ENCODE measurements around the gene BNC2.

The BNC2 gene

GRCh38 chr9:16811987-16812685, 58.3 kb downstream of the BNC2 start:
- no peak for DNase-seq

- DNase-seq = no peak
These were observed 60.4 kb downstream of the BNC2 start for GRCh38 chr9:16809912-16810610.

GRCh38 chr9:16806674-16807073, 63.8 kb downstream of the BNC2 start:
- no peak for DNase-seq

DNA sequence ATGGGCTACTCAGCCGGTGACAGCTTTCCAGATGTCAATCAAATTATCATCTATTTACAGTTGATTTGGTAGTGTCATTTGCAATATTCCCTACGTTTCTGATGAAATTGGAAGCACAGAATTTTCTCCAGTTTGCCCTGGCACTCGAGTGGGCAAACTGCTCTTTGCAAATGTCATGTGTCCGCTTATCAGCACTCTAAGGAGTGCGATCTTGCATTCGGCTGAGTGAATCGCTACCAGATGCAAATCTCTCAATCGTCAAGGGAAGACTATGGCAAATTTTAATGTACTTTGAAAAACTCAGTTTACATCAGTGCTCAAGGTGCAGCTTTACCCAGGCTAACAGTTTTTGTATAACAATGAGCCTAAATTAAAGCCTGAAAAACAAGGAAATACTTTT, 66.8 kb downstream of the BNC2 start:
- no peak for DNase-seq

DNA sequence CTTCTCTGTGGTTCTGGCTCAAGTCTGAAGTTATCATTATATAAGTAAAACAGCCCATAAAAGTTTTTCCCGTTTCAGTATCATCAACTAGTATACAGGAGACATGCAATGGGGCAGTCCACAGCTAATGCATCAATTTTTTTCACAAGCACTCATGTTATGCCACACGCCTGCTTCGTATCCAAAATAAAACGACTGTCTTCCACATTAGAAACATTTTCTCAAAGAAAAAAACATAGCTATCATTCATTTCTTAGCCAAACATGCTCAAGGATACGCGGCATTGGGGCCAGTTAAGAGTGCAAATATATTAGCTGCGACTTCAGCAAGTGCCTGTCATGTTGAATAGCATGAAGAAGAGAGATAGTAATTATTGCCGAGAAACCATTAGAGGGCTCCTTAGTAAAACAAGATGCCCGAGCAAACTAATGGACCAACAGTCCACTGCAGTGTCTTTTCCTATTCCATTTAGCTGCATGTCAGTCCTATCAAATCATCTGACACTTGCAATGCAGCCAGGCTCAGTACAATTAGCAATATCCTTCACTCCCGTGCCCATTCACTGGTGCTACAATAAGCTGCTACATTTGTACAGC, 68.5 kb downstream of the BNC2 start:
- no peak for DNase-seq

DNA sequence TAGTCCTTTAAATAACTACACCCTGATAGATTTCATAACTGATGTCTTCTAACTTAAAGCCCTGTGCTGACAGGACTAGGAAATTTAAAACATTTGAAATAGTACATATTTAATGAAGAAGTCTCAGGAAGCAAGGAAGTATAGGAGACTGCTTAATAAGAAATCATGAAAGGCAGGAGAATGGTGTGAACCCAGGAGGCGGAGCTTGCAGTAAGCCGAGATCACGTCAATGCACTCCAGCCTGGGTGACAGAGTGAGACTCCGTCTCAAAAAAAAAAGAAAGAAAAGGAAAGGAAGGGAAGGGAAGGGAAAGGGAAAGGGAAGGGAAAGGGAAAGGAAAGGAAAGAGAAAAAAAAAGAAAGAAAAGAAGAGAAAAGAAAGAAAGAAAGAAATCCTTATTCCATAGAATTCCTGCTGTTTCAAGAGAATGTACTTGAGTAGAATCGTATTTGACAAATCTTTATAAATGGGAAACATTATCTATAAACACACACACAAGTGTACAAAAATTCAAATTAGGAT, 74.1 kb downstream of the BNC2 start:
- DNase-seq = no peak

- DNase-seq = peak; percentile 54
These were observed 75.4 kb downstream of the BNC2 start for GRCh38 chr9:16794871-16795639.

DNA sequence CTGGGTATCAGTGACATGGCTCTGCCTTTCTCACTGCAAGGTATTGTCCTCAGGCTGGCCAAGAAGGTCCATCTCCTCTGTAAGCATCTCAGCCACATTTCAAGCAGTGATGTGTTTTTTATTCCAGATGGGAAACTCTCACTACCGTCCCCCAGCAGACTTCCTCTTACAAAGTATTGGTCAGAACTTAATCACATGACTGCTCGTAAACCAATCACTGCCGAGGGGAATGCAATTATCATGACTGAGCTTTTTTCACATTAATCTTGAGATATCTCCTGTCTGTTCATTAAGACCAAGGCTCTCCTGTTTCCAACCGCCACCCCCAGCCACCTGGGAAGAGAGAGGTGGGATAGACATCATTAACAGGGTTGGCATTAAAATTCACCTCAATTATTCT, 76.4 kb downstream of the BNC2 start:
- no peak for DNase-seq

DNA sequence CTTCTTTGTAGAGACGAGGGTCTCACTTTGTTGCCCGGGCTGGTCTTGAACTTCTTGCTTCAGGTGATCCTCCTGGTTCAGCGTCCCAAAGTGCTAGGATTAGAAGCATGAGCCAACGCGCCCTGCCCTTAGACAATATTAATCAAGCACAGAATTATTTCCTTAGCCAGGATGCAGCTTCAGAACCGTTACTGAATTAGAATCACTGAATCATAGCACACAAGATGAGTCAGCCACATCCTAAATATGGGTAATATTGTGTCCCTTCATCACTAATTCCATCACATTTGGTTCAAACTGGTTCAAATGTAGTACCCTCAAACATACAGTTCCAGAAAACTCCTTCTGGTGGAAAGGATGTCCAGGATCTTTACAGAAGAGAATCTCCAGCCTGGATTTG, 82.7 kb downstream of the BNC2 start:
- DNase-seq = no peak

DNA sequence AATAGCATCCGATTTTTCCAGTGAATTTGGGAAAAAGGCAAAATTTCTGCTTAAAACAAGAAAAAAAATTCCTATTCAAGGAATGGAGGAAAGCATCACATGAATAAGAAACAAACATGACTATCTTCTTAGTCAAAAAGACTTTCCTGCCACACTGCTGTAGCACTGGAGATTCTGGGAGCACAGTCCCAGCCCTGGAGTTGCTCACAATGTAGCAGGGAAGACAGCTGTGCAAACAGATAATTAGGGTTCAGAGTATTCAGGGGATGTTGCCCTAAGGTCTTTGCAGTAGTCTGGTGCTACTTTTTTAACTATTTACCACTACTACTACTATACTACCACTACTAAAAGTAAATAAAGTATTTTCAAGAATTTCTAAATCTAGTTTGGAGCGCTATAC, 86.5 kb downstream of the BNC2 start:
- no peak for DNase-seq

DNA sequence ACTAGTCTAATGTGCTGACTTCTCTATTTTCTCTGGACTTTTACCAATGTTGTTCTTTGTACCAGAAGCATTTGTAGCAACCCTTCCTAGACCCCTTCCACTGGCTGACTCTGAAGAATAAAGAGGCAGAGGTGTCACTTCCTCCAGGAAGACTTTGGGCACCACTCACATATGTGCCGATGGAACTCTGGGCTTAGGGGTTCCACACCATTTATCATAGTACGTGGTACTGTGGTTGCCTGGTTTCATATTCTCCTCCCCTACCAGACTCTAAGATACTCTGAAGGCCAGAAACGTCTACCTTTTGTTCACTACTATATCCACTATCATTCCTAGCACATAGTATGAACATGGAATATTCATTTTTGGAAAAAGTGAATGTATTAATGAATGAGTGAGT, 88.0 kb downstream of the BNC2 start:
- no peak for DNase-seq

- no peak for DNase-seq
These were observed 95.1 kb downstream of the BNC2 start for GRCh38 chr9:16775330-16775729.

- no peak for DNase-seq
These were observed 96.9 kb downstream of the BNC2 start for GRCh38 chr9:16773617-16774016.

DNA sequence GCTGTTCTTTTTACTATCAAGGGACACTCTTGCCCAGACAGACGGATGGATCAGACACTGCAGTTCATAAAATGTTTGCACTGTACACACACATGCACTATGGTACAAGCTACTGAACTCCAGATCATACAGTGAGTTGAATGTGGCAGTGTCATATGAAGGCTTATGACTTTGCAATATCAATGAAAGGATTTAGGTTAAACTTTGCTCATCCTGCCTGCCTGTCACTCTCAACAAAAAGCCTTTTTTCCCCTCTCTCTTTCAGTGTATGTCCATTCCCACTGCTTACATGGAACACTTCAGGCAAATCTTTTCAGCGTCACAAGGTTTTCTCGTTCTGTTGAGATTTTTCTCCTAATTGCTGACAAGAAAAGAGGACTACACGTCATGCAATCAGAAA, 97.4 kb downstream of the BNC2 start:
- no peak for DNase-seq

- no peak for DNase-seq
These were observed 99.1 kb downstream of the BNC2 start for GRCh38 chr9:16771356-16771755.

DNA sequence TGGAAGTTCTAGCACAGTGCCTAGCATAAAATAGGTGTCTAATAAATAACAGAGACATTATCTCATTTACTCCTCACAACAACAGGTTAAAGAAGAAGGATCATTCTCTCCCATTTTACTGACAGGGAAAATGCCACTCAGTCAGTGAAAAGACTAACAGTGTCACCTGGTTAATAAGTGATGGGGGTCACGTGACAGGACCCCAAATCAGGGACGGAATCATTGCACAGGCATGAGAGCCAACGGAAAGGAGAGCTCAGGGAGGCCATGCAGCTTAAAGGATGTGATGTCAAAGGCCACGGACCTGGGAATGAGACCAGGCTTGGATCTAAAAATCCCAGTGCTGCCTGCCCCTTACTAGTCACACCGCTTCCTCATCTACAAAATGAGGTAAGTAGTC, 101.2 kb downstream of the BNC2 start:
- DNase-seq = no peak

DNA sequence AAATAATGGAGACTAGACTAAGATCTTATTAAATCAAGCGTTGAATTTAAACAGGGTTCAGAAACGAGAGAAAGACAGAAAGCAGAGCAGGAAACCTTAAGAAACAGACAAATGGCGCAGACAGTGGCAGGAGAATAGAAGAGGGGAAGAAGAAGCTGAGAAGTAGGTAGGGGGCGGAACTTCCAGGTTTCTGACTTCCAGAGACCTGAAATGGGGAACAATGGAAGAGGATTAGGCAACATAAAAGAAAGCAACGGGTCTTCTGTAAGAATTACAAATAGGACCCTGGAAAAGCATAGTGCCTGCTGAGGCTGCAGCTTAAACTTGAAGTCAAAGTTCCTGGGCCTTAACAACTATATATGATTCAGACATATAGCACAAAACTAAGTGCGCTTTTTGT, 101.7 kb downstream of the BNC2 start:
- no peak for DNase-seq

GRCh38 chr9:16767366-16767765, 103.1 kb downstream of the BNC2 start:
- DNase-seq = no peak

DNA sequence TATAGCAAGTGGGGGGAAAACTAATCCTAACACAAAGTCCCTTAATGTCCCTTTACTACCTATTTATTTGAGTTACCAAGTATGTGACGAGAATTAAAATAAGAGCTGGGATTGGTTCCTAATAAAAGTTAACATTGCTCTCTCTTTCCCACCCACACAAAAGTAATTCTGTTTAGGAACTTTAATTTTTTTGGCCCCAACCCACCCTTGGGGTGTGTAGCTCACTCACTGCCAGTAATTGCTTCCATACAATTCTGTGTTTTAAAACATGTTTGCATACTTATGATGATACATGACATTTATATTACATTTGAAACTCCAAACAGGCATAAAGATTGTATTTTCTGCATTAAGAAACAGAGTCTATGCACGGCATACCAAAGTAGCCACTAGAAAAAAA, 106.5 kb downstream of the BNC2 start:
- DNase-seq = no peak

DNA sequence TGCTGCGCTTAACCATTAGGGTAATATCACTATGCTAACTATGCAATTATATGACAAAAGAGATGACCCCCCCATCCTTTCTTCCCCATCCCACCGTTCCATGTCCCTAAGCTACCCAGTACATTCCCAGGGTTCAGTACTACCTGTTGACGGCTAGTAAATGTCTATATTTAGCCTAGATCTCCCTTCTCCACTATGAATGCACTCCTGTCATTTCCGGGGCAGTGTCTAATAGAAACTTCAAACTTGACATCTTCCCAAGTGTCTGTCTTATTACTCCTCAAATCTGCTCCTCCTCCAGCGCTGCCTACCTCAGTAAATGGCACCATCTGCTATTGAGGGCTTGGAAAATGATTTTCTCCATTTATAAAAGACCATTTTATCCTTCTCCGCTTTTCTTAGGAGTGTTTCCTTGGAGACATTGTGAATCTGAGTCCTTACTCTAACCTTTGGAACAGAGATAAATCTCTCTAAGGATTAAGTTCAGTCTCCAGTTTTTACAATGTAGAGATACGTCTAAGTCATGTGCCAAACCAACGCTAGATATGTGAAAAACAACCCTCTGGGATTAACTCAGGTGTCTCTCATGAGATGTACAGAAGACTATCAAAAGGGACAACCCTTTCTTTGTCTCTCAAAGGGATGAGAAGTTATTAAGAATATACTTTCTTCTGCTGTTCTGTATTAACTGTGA, 114.9 kb downstream of the BNC2 start:
- DNase-seq = no peak

GRCh38 chr9:16754662-16755061, 115.8 kb downstream of the BNC2 start:
- DNase-seq = no peak

GRCh38 chr9:16753256-16753655, 117.2 kb downstream of the BNC2 start:
- no peak for DNase-seq

DNA sequence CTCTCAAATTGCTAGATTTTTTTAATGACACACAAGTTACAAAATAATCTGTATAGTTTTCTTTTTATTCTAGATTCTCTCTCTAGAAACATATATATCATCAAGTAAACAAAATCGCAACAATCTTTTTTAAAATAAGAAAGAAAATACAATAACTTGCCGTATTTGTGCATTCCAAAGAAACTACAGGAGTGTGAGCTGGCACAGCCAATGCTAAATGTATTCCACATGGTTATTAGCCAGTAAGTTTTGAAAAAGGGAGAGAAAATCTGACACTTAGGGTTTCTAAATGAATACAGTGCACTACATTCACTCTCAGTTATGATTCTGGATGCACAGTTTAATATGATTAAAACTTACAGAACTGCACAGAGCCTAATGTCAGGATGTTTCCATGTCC, 117.9 kb downstream of the BNC2 start:
- no peak for DNase-seq

All from amniotic stem cell (primary cell).